NCI-H345 treated with DMSO at 0.1 percent for 48 hours (cell line): Measurements from ENCODE around the gene MKLN1.
"Not testable (repeated sequence)": the region's sequence is repeated elsewhere in the genome, so short reads cannot be mapped to it uniquely, and the experiment has no call there.

Source experiments
- DNase-seq: peaks from one replicate; lab custom pipeline; 2025; ENCODE audit not compliant: unreplicated experiment; lab: John Stamatoyannopoulos, UW

Gene MKLN1

GRCh38 chr7:131327626-131328376, at the start of gene MKLN1:
TSS of gene MKLN1 (plus strand) at chr7:131327876. CDS start at chr7:131327900, 24 bp downstream.
- DNase-seq = peak; percentile 71

GRCh38 chr7:131279044-131279443, 48.6 kb upstream of the MKLN1 start:
- no peak for DNase-seq

- no peak for DNase-seq
These were observed 46.2 kb upstream of the MKLN1 start for GRCh38 chr7:131281266-131282048.

DNA sequence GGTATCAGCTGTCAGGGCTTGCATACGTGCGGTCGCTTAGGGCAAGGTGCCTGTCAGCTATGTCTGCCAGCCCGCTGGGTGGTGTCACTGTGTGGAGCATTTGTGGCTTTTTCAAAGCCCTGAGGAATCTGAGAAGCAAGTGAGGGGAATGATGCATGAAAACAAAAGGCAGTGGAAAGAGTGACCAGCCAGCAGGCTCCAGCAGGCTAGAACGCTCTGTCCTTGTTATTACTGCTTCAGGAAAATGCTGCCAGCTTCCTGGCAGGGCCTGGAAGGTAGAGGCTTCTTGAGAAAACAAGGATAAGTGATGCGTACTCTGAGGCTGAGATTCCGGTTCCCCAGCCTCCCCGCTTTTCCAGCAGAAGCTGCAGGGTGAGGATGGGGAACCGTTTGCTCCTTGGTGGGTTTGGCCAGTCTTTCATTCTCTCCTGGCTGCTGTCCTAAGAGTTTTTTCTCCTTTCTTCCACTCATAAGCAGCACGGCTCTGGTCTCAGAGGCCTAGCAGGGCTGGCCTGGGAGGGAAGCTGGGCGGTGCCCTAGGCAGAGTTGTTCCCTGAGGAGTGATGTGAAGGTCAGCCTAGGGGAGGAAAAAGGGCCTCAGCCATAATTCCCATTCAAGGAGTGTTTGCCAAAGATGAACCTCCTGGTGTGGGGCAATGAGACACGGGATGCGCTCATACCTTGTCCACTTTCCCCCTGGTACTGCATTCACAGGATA, 42.8 kb upstream of the MKLN1 start:
- DNase-seq = no peak

DNA sequence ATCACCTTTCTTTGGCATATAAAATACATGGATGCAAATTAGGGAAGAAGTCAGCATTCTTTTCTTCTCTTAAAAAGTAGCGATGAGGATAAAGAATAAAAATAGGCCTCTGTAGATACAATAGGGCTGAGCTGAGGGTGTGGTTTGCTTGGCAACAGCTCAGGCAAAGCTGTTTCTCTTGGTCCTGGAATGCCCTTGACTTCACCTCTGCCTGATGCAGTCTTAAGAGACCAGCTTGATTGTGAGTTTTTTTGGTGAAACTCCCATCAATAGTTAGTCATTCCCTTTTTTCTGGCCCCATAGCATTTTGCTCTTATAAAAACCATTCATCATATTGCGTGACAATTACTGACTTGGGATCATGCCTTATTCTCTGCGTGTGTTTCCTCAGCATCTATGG, 42.1 kb upstream of the MKLN1 start:
- no peak for DNase-seq

DNA sequence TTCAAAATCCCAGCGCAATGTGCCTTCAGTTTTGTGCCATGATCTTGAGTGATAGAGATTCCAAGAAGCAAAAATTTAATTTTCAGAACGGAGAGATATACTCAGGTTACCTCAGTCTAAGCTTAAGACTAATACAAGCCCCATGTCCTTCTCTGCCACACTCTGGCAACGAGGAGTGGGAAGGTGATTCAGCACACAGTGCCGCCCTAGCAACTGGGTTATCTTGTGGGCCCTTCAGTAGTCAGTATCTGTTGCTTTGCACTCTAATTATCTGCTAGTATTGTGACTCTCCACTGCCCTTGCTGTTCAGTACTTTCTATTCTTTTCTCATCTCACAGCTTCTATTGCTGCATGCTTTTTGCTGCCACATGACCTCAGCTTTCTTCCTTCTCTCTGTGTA, 39.2 kb upstream of the MKLN1 start:
- no peak for DNase-seq

- DNase-seq = no peak
These were observed 38.6 kb upstream of the MKLN1 start for GRCh38 chr7:131289051-131289450.

- no peak for DNase-seq
These were observed 35.4 kb upstream of the MKLN1 start for GRCh38 chr7:131292141-131292905.

DNA sequence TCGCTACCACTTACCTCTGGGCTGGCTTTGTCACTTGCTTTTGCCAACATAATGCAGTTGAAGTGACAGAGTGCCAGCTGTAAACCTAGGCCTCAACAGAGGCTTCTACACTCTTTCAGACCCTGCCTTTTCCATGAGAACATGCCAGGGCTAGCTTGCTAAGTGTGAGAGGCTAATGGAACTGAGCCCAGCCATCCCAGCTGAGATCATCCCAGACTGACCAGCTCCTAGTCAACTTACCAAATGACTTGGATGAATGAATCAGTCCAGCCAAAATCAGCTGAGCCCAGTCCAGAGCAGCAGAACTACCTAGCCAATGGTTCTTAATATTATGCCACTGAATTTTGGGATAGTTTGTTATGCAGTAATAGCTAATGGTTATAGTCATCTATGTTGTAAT, 34.7 kb upstream of the MKLN1 start:
- no peak for DNase-seq

- no peak for DNase-seq
These were observed 33.1 kb upstream of the MKLN1 start for GRCh38 chr7:131294553-131294952.

DNA sequence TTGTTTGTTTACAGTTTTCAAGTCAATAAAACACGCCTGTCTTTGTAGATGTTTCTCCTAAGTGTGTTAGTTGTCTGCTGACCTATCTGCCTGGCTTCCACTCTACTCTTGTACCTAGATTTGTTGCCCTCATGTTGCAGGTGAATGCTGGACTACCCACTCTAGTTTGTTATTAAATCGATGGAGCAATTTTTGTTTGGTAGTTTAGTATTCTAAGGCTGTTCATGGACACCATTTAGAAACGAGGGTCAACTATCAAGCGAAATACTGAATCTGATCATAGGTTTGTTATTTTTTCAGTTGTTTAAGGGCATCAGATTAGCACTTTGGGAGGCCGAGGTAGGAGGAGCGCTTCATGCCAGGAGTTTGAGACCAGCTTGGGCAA, 29.1 kb upstream of the MKLN1 start:
- DNase-seq = no peak

DNA sequence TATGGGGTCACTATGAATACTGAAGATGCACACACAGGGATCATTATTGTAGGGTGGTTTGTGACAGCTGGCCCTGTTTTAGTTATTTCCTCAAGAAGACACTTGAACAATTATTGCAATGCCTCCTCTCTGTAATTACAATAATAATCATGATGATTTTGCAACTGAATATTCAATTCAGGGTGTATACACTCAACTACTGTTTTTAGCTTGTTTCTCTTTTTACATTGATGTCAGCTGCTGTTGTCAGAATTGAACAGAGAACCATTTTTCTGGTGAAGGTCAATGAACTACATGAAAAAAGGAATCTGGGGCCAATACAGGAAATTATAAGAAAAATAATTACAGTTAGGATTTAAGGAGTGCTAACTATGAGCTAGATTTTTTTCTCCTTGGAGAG, 28.6 kb upstream of the MKLN1 start:
- DNase-seq = no peak

GRCh38 chr7:131300078-131300477, 27.6 kb upstream of the MKLN1 start:
- no peak for DNase-seq

DNA sequence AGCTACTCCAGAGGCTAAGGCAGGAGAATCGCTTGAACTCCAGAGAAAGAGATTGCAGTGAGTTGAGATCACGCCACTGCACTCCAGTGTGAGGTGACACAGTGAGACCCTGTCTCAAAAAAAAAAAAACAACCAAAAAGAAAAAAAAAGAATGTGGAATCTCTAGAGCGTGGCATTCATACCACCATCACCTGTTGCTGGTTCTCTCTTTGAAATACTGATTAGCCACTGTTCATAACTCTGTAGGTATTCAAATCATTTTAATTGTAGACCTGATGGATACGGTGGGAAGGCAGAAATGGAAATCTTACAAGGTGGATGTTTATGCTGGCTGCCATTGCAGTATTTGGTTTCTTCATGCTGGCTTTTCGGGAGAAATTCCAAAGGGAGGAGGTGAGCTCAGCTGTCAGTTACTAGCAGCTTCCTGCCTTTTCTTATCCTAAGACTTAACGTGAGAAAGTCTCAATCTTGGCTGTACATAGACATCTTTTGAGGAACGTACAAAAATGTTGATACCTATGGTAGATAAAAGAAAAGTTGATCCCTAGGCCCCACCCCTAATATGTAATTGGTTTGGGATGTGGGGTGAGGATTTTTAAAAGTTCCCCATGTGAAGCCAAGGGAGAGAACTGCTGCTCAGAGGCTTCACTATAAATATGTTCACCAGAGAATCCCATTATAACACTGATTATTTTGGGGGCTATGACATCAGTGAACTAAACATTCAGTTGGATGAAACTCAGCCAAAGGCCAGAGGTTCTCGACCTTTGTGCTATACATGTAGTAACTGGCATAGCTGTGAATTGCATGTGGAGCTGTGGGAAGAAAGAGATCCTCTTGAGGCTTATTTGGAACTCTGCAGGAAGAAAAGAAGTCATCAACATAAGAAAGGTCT, 26.9 kb upstream of the MKLN1 start:
- DNase-seq = no peak

DNA sequence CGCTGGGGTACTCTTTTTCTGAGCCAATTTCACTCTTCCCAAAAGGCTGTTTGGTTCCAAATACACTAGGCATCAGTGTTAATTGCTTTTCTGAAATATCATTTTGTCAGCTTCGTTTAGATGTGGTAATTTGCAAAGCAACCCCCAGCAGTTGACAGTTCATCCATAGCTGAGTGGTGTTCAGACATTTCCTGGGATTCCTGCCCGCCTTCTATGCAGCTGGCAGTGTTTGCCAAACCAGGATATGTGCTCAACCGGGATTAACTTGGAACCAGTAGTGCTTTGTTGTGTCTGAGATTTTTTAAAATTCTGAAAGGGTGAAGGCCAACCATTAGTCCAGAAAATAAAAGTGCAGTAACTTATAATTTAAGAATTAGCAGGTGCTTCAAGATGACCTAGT, 25.2 kb upstream of the MKLN1 start:
- DNase-seq = no peak

GRCh38 chr7:131302876-131303707, 24.6 kb upstream of the MKLN1 start:
- no peak for DNase-seq

DNA sequence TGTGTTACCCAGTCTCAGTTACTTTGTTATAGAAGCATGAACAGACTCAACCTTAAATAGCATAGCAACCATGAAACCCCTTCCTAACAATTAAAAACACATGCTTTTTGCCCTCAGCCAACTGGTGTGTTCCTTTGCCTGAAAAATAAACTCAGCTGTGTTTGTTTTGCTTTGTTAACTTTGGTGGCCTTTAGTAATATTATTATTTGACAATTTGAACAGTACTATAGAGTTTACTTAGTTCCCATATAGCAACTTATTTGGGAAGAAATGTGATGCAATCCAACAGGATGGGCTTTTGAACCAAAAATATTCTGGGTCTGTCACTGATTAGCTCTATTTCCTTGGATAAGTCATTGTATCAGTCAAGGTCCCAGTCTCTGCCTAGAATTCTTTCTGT, 22.5 kb upstream of the MKLN1 start:
- no peak for DNase-seq

- not testable (repeated sequence) for DNase-seq
These were observed 21.6 kb upstream of the MKLN1 start for GRCh38 chr7:131306041-131306440.

DNA sequence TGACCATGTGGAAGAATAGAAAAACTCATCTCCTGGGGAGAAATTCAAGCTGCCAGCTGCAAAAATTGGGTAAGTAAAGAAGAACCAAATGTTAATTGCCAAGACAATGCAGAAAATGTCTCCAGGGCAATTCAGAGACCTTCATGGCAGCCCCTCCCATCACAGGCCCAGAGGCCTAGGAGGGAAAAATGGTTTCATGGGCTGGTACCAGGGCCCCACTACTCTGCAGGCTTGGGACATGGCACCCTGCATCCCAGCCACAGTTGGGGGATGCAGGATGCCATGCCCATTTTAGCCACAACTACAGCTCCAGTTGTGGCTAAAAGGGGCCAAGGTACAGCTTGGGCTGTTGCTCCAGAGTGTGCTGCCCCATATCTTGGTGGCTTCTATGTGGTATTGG, 20.9 kb upstream of the MKLN1 start:
- DNase-seq = no peak
